ENCODE results near the gene GLYR1. TPM values are rescaled to one million over a fixed set of nuclear protein-coding genes. Genes with fewer than 3 reads are reported as not detected.

Gene GLYR1
- total RNA-seq, 2 donors from 2014 or later: 19.7 to 27.7 TPM

DNA sequence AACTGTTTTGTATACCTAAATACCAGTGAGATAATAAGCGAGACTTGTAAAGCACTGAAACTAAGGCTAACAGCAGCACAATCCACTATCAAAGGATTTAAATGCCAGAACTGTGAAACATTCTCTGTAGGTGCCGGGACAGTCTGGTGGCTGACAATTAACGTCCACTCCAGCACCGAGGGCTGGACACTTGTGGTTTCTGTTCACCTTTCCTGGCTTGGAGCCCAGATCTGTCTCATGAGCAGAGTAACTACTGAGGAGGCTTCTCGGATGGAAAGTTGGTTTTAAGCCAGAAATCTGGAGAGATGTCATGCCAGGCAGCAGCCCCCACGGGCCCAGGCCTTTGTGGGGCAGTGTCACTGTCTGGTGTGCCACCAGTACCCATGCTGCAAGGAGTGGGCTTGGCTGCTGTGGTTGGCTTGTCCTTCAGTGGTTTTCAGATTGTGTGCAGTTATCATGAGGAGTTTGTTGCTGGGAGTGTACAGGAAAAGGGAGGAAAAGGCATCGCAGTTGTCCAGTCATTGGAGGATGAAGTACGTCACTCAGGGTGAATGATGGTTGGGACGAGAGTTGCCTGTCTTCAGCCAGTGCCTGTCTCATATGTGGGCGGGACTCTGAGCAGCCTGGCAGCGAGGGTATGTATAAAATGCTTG is 35.7 kb upstream of the GLYR1 start:
- no peaks in the 10 kb centered on the region for H3K27me3 ChIP-seq
- TF ChIP-seq POLR2A (IDR thresholded peaks at IDR 0.05): no peak
- TF ChIP-seq, protein P1, sequence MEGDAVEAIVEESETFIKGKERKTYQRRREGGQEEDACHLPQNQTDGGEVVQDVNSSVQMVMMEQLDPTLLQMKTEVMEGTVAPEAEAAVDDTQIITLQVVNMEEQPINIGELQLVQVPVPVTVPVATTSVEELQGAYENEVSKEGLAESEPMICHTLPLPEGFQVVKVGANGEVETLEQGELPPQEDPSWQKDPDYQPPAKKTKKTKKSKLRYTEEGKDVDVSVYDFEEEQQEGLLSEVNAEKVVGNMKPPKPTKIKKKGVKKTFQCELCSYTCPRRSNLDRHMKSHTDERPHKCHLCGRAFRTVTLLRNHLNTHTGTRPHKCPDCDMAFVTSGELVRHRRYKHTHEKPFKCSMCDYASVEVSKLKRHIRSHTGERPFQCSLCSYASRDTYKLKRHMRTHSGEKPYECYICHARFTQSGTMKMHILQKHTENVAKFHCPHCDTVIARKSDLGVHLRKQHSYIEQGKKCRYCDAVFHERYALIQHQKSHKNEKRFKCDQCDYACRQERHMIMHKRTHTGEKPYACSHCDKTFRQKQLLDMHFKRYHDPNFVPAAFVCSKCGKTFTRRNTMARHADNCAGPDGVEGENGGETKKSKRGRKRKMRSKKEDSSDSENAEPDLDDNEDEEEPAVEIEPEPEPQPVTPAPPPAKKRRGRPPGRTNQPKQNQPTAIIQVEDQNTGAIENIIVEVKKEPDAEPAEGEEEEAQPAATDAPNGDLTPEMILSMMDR (IDR thresholded peaks at IDR 0.05): no peak
- peaks cover 13% of the 10 kb centered on the region for H3K4me1 ChIP-seq
- intact Hi-C loops (cut with DNase I): no loop called here
- H3K9me3 ChIP-seq: no peaks in the 10 kb centered on the region
- peak; percentile 69 for ATAC-seq
- peaks cover 35 to 45% of the 10 kb centered on the region in 2 donors for H3K36me3 ChIP-seq (replicated peaks in 1 of 2; ENCODE audit: insufficient read depth in 1 of 2, low read depth in 2 of 2)
- no peak overlapping the region for H3K4me3 ChIP-seq
- H3K27ac ChIP-seq: peak overlapping the region in 2 of 4 donors; percentile 2 to 52
- WGBS, 2 donors: 53 to 62% methylated on average over 10 to 11 of the region's 11 CpGs
- peak; percentile 37 to 73 (median 67) for DNase-seq

DNA sequence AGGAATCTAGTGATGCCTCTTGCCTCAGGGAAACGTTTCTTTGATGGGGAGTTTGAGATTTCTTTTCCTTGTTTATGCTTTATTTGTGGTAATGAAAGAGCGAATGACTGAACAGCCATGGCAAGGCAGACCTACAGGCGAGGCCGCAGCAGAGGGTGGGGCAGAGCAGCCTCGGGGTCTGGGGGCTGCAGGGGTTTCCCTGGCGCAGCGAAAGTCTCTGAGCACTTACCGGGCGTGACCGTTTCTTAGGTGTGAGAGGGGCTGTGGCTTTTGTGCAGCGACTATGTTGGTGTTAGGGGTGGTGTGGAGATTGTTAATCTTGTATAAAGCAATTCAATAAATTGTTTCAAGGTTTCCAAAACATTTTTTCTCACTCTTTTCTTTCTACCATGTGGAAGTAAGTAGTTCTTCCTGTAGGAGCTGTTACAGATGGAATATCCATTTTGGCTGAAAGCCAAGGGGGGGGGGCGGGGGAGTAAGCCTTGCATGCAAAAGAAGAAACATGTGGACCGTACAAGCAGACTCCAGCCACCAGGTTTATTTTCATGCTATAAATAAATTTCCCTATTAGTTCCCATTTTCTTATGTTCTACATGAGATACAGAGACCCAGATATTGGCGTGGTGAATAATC is 35.0 kb upstream of the GLYR1 start:
- Histone ChIP-seq H3K4me3 (no peak overlapping the region), H3K27ac (peak overlapping the region in 2 of 4 donors; percentile 2 to 52), H3K9me3 (no peaks in the 10 kb centered on the region), H3K36me3 (replicated peaks in 1 of 2; ENCODE audit: insufficient read depth in 1 of 2, low read depth in 2 of 2) (peaks cover 38 to 47% of the 10 kb centered on the region in 2 donors), H3K27me3 (no peaks in the 10 kb centered on the region), H3K4me1 (peaks cover 13% of the 10 kb centered on the region)
- intact Hi-C loops (cut with DNase I): no loop called here
- 70 to 71% methylated on average over 14 of the region's 14 CpGs for WGBS, 2 donors
- TF ChIP-seq, protein P1 (IDR thresholded peaks at IDR 0.05): no peak
- TF ChIP-seq POLR2A (IDR thresholded peaks at IDR 0.05): no peak
- no peak for ATAC-seq
- peak in 1 of 4 donors; percentile 33 for DNase-seq

DNA sequence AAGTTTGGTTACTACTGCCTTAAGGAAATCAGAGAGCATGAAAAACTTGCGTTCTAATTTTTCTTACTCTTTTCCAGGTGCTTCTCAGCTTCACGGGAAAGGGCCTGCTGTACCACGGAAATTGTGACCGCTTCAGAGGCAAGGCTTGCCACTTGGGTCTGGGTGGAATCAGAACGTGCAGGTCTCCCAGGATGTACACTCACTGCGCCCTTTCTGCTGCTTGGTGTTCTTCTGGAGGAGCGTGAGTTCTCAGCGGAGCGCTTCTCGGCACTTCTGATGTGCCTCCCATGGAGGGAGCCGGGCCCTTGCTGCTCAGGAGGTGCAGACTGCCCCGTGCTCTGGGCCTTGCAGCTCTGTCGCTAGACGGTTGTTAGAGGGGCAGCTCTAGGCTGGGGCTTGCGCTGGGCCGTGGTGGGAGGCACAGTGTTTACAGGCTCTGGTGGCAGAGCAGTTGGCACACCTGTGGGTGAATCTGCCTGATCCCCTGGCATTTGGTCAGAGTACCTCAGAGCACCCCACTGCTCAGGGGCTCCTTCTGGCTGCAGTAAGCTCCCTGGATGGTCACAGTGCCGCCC is 33.0 kb upstream of the GLYR1 start:
- Histone ChIP-seq H3K4me3 (no peak overlapping the region), H3K27me3 (no peaks in the 10 kb centered on the region), H3K27ac (no peak overlapping the region), H3K4me1 (peaks cover 13% of the 10 kb centered on the region), H3K36me3 (replicated peaks in 1 of 2; ENCODE audit: insufficient read depth in 1 of 2, low read depth in 2 of 2) (peaks cover 40 to 49% of the 10 kb centered on the region in 2 donors), H3K9me3 (no peaks in the 10 kb centered on the region)
- 89 to 97% methylated on average over 11 to 17 of the region's 17 CpGs for WGBS, 2 donors
- DNase-seq (no peak), ATAC-seq (no peak)
- intact Hi-C loops (cut with DNase I): no loop called here
- TF ChIP-seq, protein P1 (IDR thresholded peaks at IDR 0.05): no peak
- TF ChIP-seq POLR2A (IDR thresholded peaks at IDR 0.05): no peak

DNA sequence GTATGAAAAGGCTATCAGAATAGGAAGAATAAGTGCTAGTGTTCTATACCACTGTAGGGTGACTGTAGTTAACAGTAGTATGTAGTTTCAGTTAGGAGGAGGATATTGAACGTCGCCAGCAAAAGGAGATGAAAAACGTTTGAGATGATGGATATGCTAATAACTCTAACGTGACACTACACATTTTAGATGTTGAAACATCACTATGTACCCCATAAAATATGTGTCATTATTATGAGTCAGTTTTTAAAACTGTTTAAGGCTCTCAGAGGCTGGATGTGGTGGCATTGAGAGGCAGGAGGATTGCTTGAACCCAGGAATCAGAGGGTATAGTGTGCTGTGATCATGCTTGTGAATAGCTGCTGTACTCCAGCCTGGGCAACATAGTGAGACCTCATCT is 32.0 kb upstream of the GLYR1 start:
- no peaks in the 10 kb centered on the region for H3K9me3 ChIP-seq
- TF ChIP-seq POLR2A (IDR thresholded peaks at IDR 0.05): no peak
- TF ChIP-seq, protein P1 (IDR thresholded peaks at IDR 0.05): no peak
- DNase-seq (no peak), ATAC-seq (no peak)
- intact Hi-C loops (cut with DNase I): no loop called here
- peaks cover 45 to 49% of the 10 kb centered on the region in 2 donors for H3K36me3 ChIP-seq (replicated peaks in 1 of 2; ENCODE audit: insufficient read depth in 1 of 2, low read depth in 2 of 2)
- no peaks in the 10 kb centered on the region for H3K27me3 ChIP-seq
- 66 to 70% methylated on average over 4 of the region's 4 CpGs for whole genome bisulfite sequencing, 2 donors
- H3K4me3 ChIP-seq: no peak overlapping the region
- H3K27ac ChIP-seq: no peak overlapping the region
- H3K4me1 ChIP-seq: peaks cover 13% of the 10 kb centered on the region
